ENCODE results near the gene SPTLC3.

GRCh38 chr20:12978126-12978394, 30.7 kb upstream of the SPTLC3 start:
- TF ChIP-seq CTCF (IDR thresholded peaks at IDR 0.05): no peak
- no peak for TF ChIP-seq POLR2A (IDR thresholded peaks at IDR 0.05)
